Right cardiac atrium (tissue), 5 donors: ENCODE measurements around the gene ZFYVE9. TPM values are rescaled to one million over a fixed set of nuclear protein-coding genes. Genes with fewer than 3 reads are reported as not detected.
"Not testable (repeated sequence)": the region's sequence is repeated elsewhere in the genome, so short reads cannot be mapped to it uniquely, and the experiment has no call there.

Source experiments
- ATAC-seq, 2 donors: fragments of 200-7000 bp; cut with Tn5 transposase; one replicate each; pipeline versions ENCODE4 v1.8.0 to v1.9.1; 2020; ENCODE audit warnings: moderate library complexity in 2 of 2, mild to moderate bottlenecking in 1 of 2
- DNase-seq, 3 donors: peaks; one replicate each; pipeline ENCODE4 v3.0.0-alpha.2; 2020
- H3K27ac ChIP-seq: one replicate; pipeline ENCODE4 v1.5.1; 2013; ENCODE audit warnings: mild to moderate bottlenecking, low read length, control low read depth, moderate library complexity
- H3K27me3 ChIP-seq: one replicate; pipeline ENCODE4 v1.6.1; 2013; ENCODE audit not compliant: control insufficient read depth, insufficient read depth
- H3K4me1 ChIP-seq: one replicate; pipeline ENCODE4 v1.6.1; 2013; ENCODE audit warnings: low read length; ENCODE audit not compliant: control insufficient read depth, insufficient read depth
- H3K4me3 ChIP-seq: one replicate; pipeline ENCODE4 v1.5.1; 2013; ENCODE audit warnings: low read length, control low read depth
- H3K9me3 ChIP-seq: one replicate; pipeline ENCODE4 v1.6.1; 2013; ENCODE audit warnings: low read length; ENCODE audit not compliant: control insufficient read depth
- WGBS: extraction: QIAGEN DNeasy Blood & Tissue Kit; methylation state at CpG from one replicate; pipeline ENCODE4 v1.1.7; 2013; 5-methylcytosine and 5-hydroxymethylcytosine counted together
- intact Hi-C, 4 donors: fragments of 100-400 bp; cut with DNase I; formaldehyde crosslinking; loops; one replicate each; pipeline versions ENCODE4 v1.11.0 to v1.14.0; 2022 to 2023
- polyA plus RNA-seq: library from polyadenylated mRNA; stranded (reverse); fragments of 200-250 nt; gene quantifications from one replicate; pipeline ENCODE4 v1.2.3, GENCODE V29; 2013
- total RNA-seq, 4 donors: library from RNA; stranded (reverse); fragmentation: NEBNext Ultra II Directional; extraction: Animal tissue kit (Norgen Biotek cat#: 25700); gene quantifications; one replicate each; pipeline ENCODE4 v1.2.1, GENCODE V29; 2021
- donor health status: healthy with polysubstance abuse.
- donor health status: DM: no; HTN: yes; CAD: no.
- donor health status: DM: no; HTN: no; CAD: no.
- donor health status: DM: no; HTN: yes; CAD: no; lungs with severe emphysema.
- donor health status: DM: yes; HTN: yes; CAD: no.

The ZFYVE9 gene
- total and polyA plus RNA-seq, 5 donors, result 6.2 to 21.3 (median 20.0) TPM

DNA sequence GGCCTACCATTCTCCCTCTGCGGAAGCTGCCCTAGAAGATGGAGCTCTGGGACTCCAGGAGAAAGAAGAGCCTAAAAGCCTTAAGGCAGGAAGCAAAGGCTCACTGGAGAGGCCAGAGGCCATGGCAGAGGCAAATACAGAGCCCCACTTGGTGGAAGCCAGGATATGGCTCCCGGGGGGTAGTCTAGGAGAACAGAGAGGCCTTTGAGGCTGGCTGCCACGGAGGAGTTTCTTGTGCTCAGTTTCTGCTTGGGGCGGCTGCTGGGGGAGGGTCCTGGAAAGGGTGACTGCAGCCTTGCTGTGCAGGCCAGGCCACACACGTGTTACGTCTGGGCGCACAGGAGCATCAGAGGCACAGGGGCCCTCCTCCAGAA is 218.7 kb downstream of the ZFYVE9 start:
- WGBS, result 86% methylated on average over 7 of the region's 7 CpGs
- Histone ChIP-seq H3K4me1 (peaks cover 3% of the 10 kb centered on the region), H3K27ac (no peak overlapping the region), H3K4me3 (no peak overlapping the region), H3K27me3 (no peaks in the 10 kb centered on the region), H3K9me3 (no peaks in the 10 kb centered on the region)
- no peak for DNase-seq
- no peak for ATAC-seq
- intact Hi-C loops, result no loop called here

DNA sequence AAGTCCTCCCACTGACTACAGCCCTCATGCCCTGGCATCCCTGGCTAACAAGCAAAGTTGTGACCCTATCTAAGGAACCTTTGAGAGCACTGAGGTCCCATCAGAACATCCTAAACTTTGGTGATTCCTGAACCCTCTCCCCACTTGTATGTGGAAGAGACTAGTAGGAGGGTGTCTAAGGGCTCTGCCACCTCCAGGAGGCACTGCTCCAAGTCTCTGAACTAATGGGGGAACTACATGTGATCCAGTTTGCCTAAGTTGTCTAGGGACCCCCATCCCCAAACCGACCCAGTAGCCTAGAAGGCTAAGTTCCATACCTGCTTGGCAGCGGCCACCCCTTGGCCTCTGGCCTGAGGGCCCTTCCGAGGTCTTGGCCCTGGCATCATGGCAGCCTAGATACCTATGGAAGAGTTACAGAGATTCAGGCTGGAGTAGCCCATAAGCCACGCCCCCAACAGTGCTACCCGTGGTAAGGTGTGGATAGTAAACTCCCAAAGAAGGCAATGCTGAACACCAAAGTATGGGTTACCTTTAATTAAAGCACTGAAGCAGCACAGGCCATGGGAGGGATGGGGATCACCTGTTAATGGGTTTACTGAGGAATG is 222.4 kb downstream of the ZFYVE9 start:
- no peak overlapping the region for H3K27ac ChIP-seq
- no peaks in the 10 kb centered on the region for H3K27me3 ChIP-seq
- H3K9me3 ChIP-seq, result no peaks in the 10 kb centered on the region
- intact Hi-C loops, result no loop called here
- ATAC-seq (no peak), DNase-seq (peak in 1 of 3 donors; percentile 56)
- 82% methylated on average over 5 of the region's 5 CpGs for WGBS
- H3K4me1 ChIP-seq, result peaks cover 3% of the 10 kb centered on the region
- no peak overlapping the region for H3K4me3 ChIP-seq

DNA sequence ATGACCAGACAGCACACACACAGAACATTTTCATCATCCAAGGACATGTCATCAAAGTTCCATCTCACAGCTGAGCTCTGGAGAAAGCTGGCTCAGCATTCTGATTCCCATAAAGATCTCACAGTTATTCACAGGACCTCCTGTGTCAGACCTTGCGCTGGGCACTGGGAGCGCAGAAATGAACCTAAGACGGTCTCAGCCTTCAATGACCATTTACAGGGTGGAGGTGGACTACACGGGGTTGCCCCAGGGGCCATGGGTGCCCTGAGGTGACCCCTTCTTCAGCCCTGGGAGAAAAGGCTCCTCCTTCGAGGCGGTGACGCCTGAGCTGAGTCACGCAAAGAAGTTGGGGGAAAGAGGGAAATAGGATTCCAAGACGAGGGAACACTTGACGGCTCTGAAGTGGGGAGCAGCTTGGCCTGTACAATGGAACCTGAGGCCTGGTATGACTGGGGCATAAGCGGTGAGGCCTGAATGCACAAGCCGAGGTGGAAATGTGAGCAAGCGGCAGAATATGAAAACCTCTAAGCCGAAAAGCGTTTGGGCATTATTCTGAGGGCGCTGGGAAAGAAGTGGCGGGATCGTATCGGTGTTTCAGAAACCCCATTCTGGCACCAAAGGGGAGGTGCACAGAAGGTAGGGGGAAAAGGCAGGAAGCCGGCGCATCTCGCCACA is 223.3 kb downstream of the ZFYVE9 start:
- Histone ChIP-seq H3K9me3 (no peaks in the 10 kb centered on the region), H3K4me3 (peak overlapping the region; percentile 43), H3K27me3 (no peaks in the 10 kb centered on the region), H3K27ac (peak overlapping the region; percentile 59), H3K4me1 (peaks cover 3% of the 10 kb centered on the region)
- ATAC-seq, result peak; percentile 16 to 38
- intact Hi-C loops, result no loop called here
- 7% methylated on average over 22 of the region's 22 CpGs for WGBS
- DNase-seq, result peak; percentile 72 to 83 (median 73)

DNA sequence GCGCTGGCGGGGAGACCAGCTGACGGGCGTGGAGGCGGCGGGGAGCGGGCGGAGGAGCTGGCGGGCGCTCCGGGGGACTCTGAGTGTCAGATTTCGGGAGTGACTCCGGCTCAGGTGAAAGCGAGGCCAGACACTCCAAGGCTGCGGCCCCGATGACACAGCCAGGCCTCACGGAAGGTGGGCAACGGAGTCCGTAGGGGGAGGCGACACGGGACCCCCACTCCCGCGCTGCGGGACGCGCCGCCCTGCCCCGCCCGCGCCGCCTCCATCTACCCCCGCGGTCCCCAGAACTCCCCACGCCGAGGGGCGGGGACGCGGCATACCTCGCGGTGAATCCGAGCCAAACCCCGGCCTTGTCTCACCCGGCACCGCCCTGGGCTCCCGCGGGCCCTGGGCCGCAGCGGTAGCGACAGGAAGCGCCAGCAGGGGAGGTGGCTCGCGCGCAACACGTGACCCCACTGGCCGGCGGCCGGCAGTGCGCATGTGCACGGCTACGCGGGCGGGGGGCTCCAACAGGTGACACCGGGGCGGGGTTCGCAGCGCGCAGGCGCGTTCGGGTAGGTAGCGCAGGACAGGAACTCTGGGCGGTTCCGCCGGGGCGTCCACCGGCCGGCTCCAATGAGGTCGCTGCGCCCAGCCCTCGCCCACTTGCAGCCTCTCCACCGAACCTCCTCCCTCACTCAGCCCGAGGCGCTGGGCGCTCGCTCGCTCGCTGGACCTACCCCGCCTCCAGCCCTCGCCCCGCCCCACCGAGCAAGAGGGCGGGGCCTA is 224.0 kb downstream of the ZFYVE9 start, which contains the start of gene CC2D1B:
CC2D1B (minus strand) TSS at position 460 of the 771 bp plus-strand sequence. CDS start 1,585 bp downstream, outside the sequence.
- ATAC-seq (peak; percentile 97 to 98), DNase-seq (peak; percentile 99 to 100 (median 99))
- Histone ChIP-seq H3K27me3 (no peaks in the 10 kb centered on the region), H3K27ac (peak within 1 kb of the TSS; percentile 59), H3K9me3 (no peaks in the 10 kb centered on the region), H3K4me3 (peak within 1 kb of the TSS; percentile 43), H3K4me1 (peaks cover 3% of the 10 kb centered on the region)
- WGBS, result under 1% methylated on average over 92 of the region's 92 CpGs
- intact Hi-C loops, result no loop called here

DNA sequence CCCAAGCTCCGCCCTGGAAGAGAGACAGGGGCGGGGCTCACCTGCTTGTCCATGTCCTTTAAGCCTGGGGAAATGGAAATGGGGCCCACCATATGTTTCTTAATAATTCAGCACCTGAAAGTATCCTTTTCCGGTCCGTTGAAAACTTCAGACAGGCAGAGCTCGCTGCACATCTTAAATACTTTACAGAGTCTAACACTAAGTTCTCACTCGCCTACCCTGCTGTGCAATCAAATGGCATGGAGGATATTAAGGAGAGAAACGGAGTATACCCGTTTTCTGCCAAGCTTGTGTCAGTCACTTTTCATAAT is 224.6 kb downstream of the ZFYVE9 start:
- 18% methylated on average over 8 of the region's 8 CpGs for WGBS
- DNase-seq (no peak), ATAC-seq (no peak)
- intact Hi-C loops, result no loop called here
- Histone ChIP-seq H3K27ac (no peak overlapping the region), H3K27me3 (no peaks in the 10 kb centered on the region), H3K4me1 (peaks cover 3% of the 10 kb centered on the region), H3K9me3 (no peaks in the 10 kb centered on the region), H3K4me3 (peak overlapping the region; percentile 43)

DNA sequence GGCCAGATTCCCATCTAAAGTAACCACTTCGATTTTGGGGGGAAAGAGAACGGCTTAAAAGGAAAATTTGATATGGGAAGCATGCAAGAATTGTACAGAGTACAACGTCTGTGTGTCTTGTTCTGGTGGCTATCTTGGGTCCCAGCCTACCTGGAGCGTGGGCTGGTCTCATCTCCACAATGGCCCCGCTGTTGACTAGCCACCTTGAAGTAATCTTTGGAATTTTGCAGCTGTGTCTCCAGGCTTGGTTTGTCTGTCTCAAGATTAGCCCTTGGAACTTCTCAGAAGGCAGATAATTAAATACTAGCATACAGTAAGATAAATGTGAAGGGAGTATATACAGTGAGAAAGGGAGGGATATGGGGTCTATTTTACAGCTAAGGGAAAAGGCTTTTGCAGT is 225.4 kb downstream of the ZFYVE9 start:
- Histone ChIP-seq H3K4me1 (peaks cover 3% of the 10 kb centered on the region), H3K4me3 (no peak overlapping the region), H3K27me3 (no peaks in the 10 kb centered on the region), H3K9me3 (no peaks in the 10 kb centered on the region), H3K27ac (no peak overlapping the region)
- no peak for DNase-seq
- ATAC-seq, result no peak
- 80% methylated on average over 5 of the region's 5 CpGs for WGBS
- intact Hi-C loops, result no loop called here

DNA sequence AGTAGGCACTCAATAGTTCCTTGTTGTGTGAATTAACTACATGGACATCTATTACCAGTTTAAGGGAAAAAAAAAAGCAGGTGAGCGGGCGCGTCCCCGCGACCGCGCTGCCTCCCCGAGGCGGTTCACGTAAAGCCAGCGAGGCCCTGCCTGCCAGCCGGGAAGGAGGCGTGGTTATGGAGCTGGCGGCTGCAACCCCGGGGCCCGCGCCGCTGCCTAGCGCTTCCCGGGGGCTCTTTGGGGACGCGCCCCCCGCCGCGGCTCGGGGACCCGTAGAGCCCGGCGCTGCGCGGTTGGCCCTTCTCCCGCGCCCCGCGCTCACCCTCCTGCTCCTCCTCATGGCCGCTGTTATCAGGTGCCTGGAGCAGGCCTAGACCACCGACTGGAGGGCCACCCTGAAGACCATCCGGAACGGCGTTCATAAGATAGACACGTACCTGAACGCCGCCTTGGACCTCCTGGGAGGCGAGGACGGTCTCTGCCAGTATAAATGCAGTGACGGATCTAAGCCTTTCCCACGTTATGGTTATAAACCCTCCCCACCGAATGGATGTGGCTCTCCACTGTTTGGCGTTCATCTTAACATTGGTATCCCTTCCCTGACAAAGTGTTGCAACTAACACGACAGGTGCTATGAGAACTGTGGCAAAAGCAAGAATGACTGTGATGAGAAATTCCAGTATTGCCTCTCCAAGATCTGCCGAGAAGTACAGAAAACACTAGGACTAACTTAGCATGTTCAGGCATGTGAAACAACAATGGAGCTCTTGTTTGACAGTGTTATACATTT is 226.7 kb downstream of the ZFYVE9 start:
- Histone ChIP-seq H3K27ac (no peak overlapping the region), H3K27me3 (no peaks in the 10 kb centered on the region), H3K4me1 (peaks cover 3% of the 10 kb centered on the region), H3K9me3 (no peaks in the 10 kb centered on the region), H3K4me3 (peak overlapping the region; percentile 20)
- ATAC-seq (no peak), DNase-seq (peak; percentile 50 to 80 (median 76))
- WGBS, result 6% methylated on average over 51 of the region's 51 CpGs
- intact Hi-C loops, result no loop called here

DNA sequence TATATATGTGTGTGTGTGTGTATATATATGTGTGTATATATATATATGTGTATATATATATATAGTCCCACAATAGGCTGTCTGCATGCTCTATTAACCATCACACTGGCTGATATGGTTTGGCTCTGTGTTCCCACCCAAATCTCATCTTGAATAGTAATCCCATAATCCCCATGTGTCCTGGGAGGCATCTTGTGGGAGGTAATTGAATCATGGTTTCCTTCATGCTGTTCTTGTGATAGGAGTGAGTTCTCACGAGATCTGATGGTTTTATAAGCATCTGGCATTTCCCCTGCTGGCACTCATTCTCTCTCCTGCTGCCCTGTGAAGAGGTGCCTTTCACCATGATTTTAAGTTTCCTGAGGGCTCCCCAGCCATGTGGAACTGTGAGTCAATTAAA is 228.0 kb downstream of the ZFYVE9 start:
- 60% methylated on average over 1 of the region's 1 CpG for WGBS
- DNase-seq, H3K9me3 ChIP-seq, H3K4me1 ChIP-seq, intact Hi-C loops, H3K4me3 ChIP-seq, H3K27ac ChIP-seq, H3K27me3 ChIP-seq, ATAC-seq: not testable (repeated sequence)

DNA sequence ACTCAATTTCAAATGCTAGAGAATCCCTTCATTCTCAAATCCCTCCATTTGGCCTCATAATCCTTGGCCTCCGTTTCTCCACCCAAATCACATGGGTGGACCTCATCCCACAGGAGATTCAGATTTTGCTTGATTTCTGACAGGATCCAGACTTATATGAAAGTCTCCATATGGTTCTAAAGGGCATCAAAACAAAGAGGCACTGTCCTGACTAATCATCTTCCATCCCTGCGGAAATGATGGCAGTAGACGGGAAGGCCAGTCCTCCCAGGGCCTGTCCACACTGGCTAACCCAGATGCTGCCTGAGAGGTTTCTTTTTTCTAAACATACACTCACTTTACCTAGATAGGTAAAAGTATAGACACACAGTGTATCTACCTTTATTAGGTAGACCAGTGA is 243.5 kb downstream of the ZFYVE9 start:
- Histone ChIP-seq H3K4me1 (no peaks in the 10 kb centered on the region), H3K4me3 (no peak overlapping the region), H3K9me3 (no peaks in the 10 kb centered on the region), H3K27me3 (no peaks in the 10 kb centered on the region), H3K27ac (no peak overlapping the region)
- intact Hi-C loops, result no loop called here
- DNase-seq (no peak), ATAC-seq (no peak)
- 95% methylated on average over 3 of the region's 3 CpGs for WGBS

DNA sequence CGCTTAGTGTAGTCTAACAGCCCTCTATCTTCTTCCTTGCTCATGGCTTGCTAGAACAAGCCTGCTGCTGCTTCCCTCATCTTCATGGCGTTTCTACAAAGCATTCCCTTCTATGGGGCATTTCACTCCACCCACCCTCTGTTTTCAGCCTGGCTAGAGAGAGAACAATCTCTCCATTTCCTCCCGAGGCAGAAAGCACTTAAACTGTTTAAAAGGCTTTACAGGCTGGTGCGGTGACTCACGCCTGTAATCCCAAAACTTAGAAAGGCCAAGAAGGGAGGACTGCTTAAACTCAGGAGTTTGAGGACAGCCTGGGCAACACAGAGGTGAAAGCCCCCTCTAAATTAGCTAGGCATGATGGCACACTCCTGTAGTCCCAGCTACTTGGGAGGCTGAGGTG is 244.6 kb downstream of the ZFYVE9 start:
- no peaks in the 10 kb centered on the region for H3K27me3 ChIP-seq
- WGBS, result 89% methylated on average over 5 of the region's 5 CpGs
- intact Hi-C loops, result no loop called here

DNA sequence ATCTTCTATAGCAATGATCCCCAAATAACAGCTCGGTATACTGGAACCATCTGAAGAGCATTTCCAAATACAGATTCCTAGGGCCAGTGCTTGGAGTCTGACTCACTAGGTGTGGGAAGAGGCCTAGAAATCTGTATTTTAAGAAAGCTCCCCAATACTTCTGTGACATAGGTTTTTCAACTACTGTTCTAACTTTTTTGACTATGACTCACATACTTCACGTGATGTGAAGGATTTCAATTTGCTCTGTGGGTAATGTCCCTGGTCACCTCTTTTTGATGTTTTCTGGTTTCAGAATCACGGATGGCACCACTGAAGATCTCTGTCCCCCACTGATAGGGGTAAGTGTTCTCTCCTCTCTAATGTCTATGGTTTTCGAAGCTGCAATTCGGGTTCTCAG is 251.3 kb downstream of the ZFYVE9 start:
- no peak overlapping the region for H3K27ac ChIP-seq
- H3K4me3 ChIP-seq, result no peak overlapping the region
- no peaks in the 10 kb centered on the region for H3K4me1 ChIP-seq
- ATAC-seq (no peak), DNase-seq (no peak)
- H3K27me3 ChIP-seq, result no peaks in the 10 kb centered on the region
- intact Hi-C loops, result no loop called here
- WGBS, result 97% methylated on average over 5 of the region's 5 CpGs
- H3K9me3 ChIP-seq, result no peaks in the 10 kb centered on the region

More for the DNA sequence above, 244.6 kb downstream of the ZFYVE9 start:
- DNase-seq (no peak), ATAC-seq (no peak)
- Histone ChIP-seq H3K9me3 (no peaks in the 10 kb centered on the region), H3K27ac (no peak overlapping the region), H3K4me1 (no peaks in the 10 kb centered on the region), H3K4me3 (no peak overlapping the region)
